Pulmonary artery endothelial cell (primary cell): ENCODE results near the gene DESI1. TPM values are rescaled to one million over a fixed set of nuclear protein-coding genes. Genes with fewer than 3 reads are reported as not detected.
"Not testable (repeated sequence)": the region's sequence is repeated elsewhere in the genome, so short reads cannot be mapped to it uniquely, and the experiment has no call there.

Experiments
- DNase-seq: peaks from one replicate; pipeline ENCODE4 v3.0.0-alpha.2; 2011; ENCODE audit warnings: low read depth, low spot score
- total RNA-seq: library from RNA; depleted of rRNA; stranded (reverse); fragments of >200 nt; gene quantifications from 2 replicates; pipeline ENCODE4 v1.2.3, GENCODE V29; 2014

The DESI1 gene
- total RNA-seq, 1 donor from 2014 or later: 18.6 TPM

- no peak for DNase-seq
Measured at GRCh38 chr22:41587347-41587723, 33.5 kb downstream of the DESI1 start.

GRCh38 chr22:41585898-41586297, 34.9 kb downstream of the DESI1 start:
- no peak for DNase-seq

- DNase-seq: no peak
Measured at GRCh38 chr22:41584881-41585280, 36.0 kb downstream of the DESI1 start.

GRCh38 chr22:41582694-41583093, 38.1 kb downstream of the DESI1 start:
- no peak for DNase-seq

GRCh38 chr22:41579997-41580355, 40.9 kb downstream of the DESI1 start:
- DNase-seq: no peak

- DNase-seq: no peak
Measured at GRCh38 chr22:41579297-41579996, 41.4 kb downstream of the DESI1 start.

- DNase-seq: no peak
Measured at GRCh38 chr22:41578818-41579217, 42.0 kb downstream of the DESI1 start.

- no peak for DNase-seq
Measured at GRCh38 chr22:41578114-41578513, 42.7 kb downstream of the DESI1 start.

GRCh38 chr22:41576877-41577276, 44.0 kb downstream of the DESI1 start:
- DNase-seq: no peak

- no peak for DNase-seq
Measured at GRCh38 chr22:41575533-41575932, 45.3 kb downstream of the DESI1 start.

- no peak for DNase-seq
Measured at GRCh38 chr22:41574847-41575381, 45.9 kb downstream of the DESI1 start.

- DNase-seq: no peak
Measured at GRCh38 chr22:41573677-41574076, 47.2 kb downstream of the DESI1 start.

- DNase-seq: not testable (repeated sequence)
Measured at GRCh38 chr22:41572305-41572704, 48.5 kb downstream of the DESI1 start.

- no peak for DNase-seq
Measured at GRCh38 chr22:41571786-41572185, 49.1 kb downstream of the DESI1 start.

GRCh38 chr22:41570221-41570620, 50.6 kb downstream of the DESI1 start:
- DNase-seq: no peak

GRCh38 chr22:41568811-41569210, 52.0 kb downstream of the DESI1 start:
- DNase-seq: no peak

GRCh38 chr22:41567512-41567768, 53.4 kb downstream of the DESI1 start:
- no peak for DNase-seq

GRCh38 chr22:41565403-41566054, 55.3 kb downstream of the DESI1 start:
- no peak for DNase-seq

GRCh38 chr22:41564563-41564962, 56.3 kb downstream of the DESI1 start:
- no peak for DNase-seq

GRCh38 chr22:41563051-41563711, 57.7 kb downstream of the DESI1 start:
- no peak for DNase-seq

GRCh38 chr22:41562461-41562860, 58.4 kb downstream of the DESI1 start:
- DNase-seq: no peak

GRCh38 chr22:41561788-41562187, 59.1 kb downstream of the DESI1 start:
- no peak for DNase-seq

- no peak for DNase-seq
Measured at GRCh38 chr22:41561335-41561734, 59.5 kb downstream of the DESI1 start.
